DND-41 (cell line): ENCODE measurements around the gene DUSP11.

Source experiments
- ATAC-seq: fragments of 200-7000 bp; cut with Tn5 transposase; 3 replicates; pipeline ENCODE4 v1.9.1; 2021; ENCODE audit warnings: low read depth; ENCODE audit not compliant: insufficient read depth
- DNase-seq: peaks from one replicate; pipeline ENCODE4 v3.0.0-alpha.2; 2020
- H2AFZ ChIP-seq: 2 replicates; pipeline ENCODE4 v1.6.0; 2012; ENCODE audit warnings: low read depth, low read length
- H3K27ac ChIP-seq: 2 replicates; pipeline ENCODE4 v1.5.1; 2012; ENCODE audit warnings: low read length, inconsistent platforms
- H3K27me3 ChIP-seq: fragments of 200-600 bp; sonication (generic); 2 replicates; pipeline ENCODE4 v1.6.0; 2012; ENCODE audit warnings: low read length, mild to moderate bottlenecking, inconsistent platforms; ENCODE audit not compliant: insufficient read depth, poor library complexity
- H3K36me3 ChIP-seq: 2 replicates; pipeline ENCODE4 v1.5.1; 2012; ENCODE audit warnings: low read length, inconsistent platforms; ENCODE audit not compliant: insufficient read depth
- H3K4me1 ChIP-seq: 2 replicates; pipeline ENCODE4 v1.5.1; 2012; ENCODE audit warnings: mild to moderate bottlenecking, low read length; ENCODE audit not compliant: insufficient read depth
- H3K4me2 ChIP-seq: 2 replicates; pipeline ENCODE4 v1.6.0; 2012; ENCODE audit warnings: mild to moderate bottlenecking, moderate library complexity, low read length, inconsistent platforms; ENCODE audit not compliant: insufficient read depth
- H3K4me3 ChIP-seq, 2 experiments: fragments of 200-600 bp in 1 of 2; shearing (Covaris generic) in 1 of 2; 2 replicates each; pipeline ENCODE4 v1.5.1; 2012 to 2016; ENCODE audit warnings: inconsistent platforms in 2 of 2, low read length in 2 of 2, mild to moderate bottlenecking in 2 of 2, low read depth in 1 of 2, moderate library complexity in 1 of 2
- H3K79me2 ChIP-seq: 2 replicates; pipeline ENCODE4 v1.6.0; 2012; ENCODE audit warnings: low read length, inconsistent platforms; ENCODE audit not compliant: insufficient read depth
- H3K9ac ChIP-seq: 2 replicates; pipeline ENCODE4 v1.6.0; 2012; ENCODE audit warnings: low read depth, mild to moderate bottlenecking, inconsistent platforms, low read length, moderate library complexity
- H3K9me3 ChIP-seq: 2 replicates; pipeline ENCODE4 v1.5.1; 2012; ENCODE audit warnings: low read length, moderate library complexity, mild to moderate bottlenecking, inconsistent platforms; ENCODE audit not compliant: insufficient read depth, severe bottlenecking
- H4K20me1 ChIP-seq: 2 replicates; pipeline ENCODE4 v1.6.0; 2012; ENCODE audit warnings: low read length; ENCODE audit not compliant: insufficient read depth
- CTCF ChIP-seq: IDR thresholded peaks from 2 replicates; pipeline ENCODE4 v1.5.1; 2012; ENCODE audit warnings: borderline replicate concordance, low read length, moderate library complexity, mild to moderate bottlenecking; ENCODE audit not compliant: poor library complexity, severe bottlenecking; ENCODE audit errors: extremely low read depth
- EZH2 ChIP-seq: IDR thresholded peaks from 3 replicates; pipeline ENCODE4 v1.6.1; 2012; ENCODE audit warnings: borderline replicate concordance, low read depth, mild to moderate bottlenecking, moderate library complexity, low read length, inconsistent platforms; ENCODE audit not compliant: severe bottlenecking

DUSP11 gene

GRCh38 chr2:73779467-73780236, at the start of gene DUSP11:
DUSP11 (minus strand) TSS chr2:73780103; CDS start chr2:73779974, 129 bp downstream.
- Histone ChIP-seq H3K36me3 (peaks cover 24% of the 10 kb centered on the region), H3K27me3 (peaks cover 2% of the 10 kb centered on the region), H3K9ac (peak within 1 kb of the TSS; percentile 74), H2AFZ (peak within 1 kb of the TSS; percentile 95), H3K4me1 (peaks cover 27% of the 10 kb centered on the region), H3K27ac (peak within 1 kb of the TSS; percentile 83), H3K9me3 (no peaks in the 10 kb centered on the region), H3K4me3 (peak within 1 kb of the TSS; percentile 68 to 84), H4K20me1 (no peaks in the 10 kb centered on the region), H3K79me2 (peaks cover 31% of the 10 kb centered on the region), H3K4me2 (peak within 1 kb of the TSS; percentile 76)
- ATAC-seq (peak; percentile 99), DNase-seq (peak; percentile 97)
- TF ChIP-seq EZH2 (no peak), CTCF (peak; percentile 98)

DNA sequence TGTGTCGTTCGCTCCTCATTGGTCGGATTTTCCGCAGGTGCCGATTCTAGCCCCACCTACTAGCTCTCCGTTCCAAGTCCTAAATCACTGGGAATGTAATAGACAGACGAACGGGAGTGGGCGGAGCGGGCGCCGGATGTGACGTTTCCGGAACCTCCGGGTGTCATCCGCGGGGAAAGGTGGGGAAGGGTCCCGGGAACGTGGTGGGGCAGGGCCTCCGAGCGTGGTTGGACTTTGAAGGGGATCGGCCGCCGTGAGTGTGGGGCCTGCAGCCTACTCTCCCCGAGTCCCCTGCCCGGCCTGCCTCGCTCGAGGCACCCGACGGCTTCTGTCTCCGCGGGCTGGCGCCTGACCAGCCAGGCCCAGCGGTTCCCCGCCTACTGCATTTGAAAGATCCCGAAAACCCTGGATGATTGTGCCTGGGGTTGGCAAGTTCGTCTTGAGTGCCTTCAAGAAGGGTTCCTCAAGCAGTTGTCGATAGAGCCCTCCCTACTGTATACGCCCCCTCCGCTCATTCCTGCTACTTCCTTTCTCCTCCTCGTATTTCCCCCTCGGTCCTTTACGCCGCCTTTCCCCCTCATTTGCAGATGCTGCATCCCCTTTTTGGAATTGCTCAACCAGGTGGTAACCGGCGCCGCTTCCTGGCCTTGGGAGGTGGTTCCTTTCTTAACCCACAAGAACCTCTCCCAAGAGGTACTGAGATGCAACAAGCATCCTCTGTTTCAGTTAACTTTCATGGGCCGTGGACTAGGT, 49.1 kb upstream of the DUSP11 start, which contains the start of gene STAMBP:
Gene STAMBP, plus strand, starts transcription at position 144 of the 753 bp plus-strand sequence. CDS start 1,896 bp downstream, outside the sequence.
- TF ChIP-seq CTCF, result no peak
- TF ChIP-seq EZH2, result no peak
- H3K36me3 ChIP-seq, result peaks cover 28% of the 10 kb centered on the region
- ATAC-seq, result peak; percentile 95

DNA sequence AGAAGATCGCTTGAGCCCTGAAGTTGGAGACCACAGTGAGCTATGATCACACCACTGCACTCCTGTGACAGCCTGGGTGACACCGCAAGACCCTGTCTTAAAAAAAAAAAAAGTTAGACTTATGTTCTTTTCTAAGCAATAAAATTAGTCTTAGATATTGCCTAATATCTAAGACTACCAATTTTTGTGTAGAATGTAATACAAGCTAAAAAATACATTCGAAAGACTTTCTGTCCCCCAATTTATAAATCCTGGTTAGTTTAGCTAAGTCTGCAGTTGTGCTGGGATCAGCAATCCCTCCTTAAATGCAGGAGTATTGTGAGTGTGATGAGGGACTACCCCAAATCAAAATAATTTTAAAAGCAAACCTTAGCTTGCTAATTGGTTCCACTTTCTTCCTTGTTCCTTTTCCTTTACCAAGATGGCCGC, 48.5 kb upstream of the DUSP11 start:
- Histone ChIP-seq H3K79me2 (peaks cover 41% of the 10 kb centered on the region), H3K9ac (peak overlapping the region; percentile 75), H3K36me3 (peaks cover 23% of the 10 kb centered on the region), H3K4me3 (peak overlapping the region; percentile 72 to 79), H3K27me3 (no peaks in the 10 kb centered on the region), H3K4me1 (peaks cover 47% of the 10 kb centered on the region), H3K9me3 (no peaks in the 10 kb centered on the region), H4K20me1 (no peaks in the 10 kb centered on the region), H3K27ac (peak overlapping the region; percentile 64), H2AFZ (peak overlapping the region; percentile 95), H3K4me2 (peak overlapping the region; percentile 72)
- TF ChIP-seq CTCF (no peak), EZH2 (no peak)
- ATAC-seq (no peak), DNase-seq (no peak)

More for the DNA sequence above, 49.1 kb upstream of the DUSP11 start, which contains the start of gene STAMBP:
- Histone ChIP-seq H3K79me2 (peaks cover 46% of the 10 kb centered on the region), H3K4me3 (peak within 1 kb of the TSS; percentile 72 to 79), H3K27me3 (no peaks in the 10 kb centered on the region), H4K20me1 (no peaks in the 10 kb centered on the region), H3K4me2 (peak within 1 kb of the TSS; percentile 72), H3K27ac (peak within 1 kb of the TSS; percentile 70), H2AFZ (peak within 1 kb of the TSS; percentile 95), H3K9ac (peak within 1 kb of the TSS; percentile 75), H3K9me3 (no peaks in the 10 kb centered on the region), H3K4me1 (peaks cover 47% of the 10 kb centered on the region)
- peak; percentile 96 for DNase-seq
